ENCODE results near the gene WDR5B. TPM values are rescaled to one million over a fixed set of nuclear protein-coding genes. Genes with fewer than 3 reads are reported as not detected.

Gene WDR5B
- total and polyA plus RNA-seq, 4 donors: 1.8 to 3.7 (median 2.0) TPM

GRCh38 chr3:122398920-122399319, 16.9 kb downstream of the WDR5B start:
- Histone ChIP-seq H3K4me1 (ENCODE audit: control insufficient read depth in 4 of 4, insufficient read depth in 4 of 4, low read length in 3 of 4) (peaks cover 0 to 3% (median 2%) of the 10 kb centered on the region in 4 donors), H3K9ac (ENCODE audit: low read depth in 1 of 2, low read length in 2 of 2) (no peak overlapping the region), H3K36me3 (ENCODE audit: control insufficient read depth in 4 of 4, insufficient read depth in 3 of 4, low read depth in 1 of 4, low read length in 3 of 4) (peaks cover 0 to 11% (median 10%) of the 10 kb centered on the region in 4 donors), H3K4me3 (ENCODE audit: low read depth in 1 of 3, low read length in 3 of 3) (no peak overlapping the region), H3K27me3 (ENCODE audit: control insufficient read depth in 4 of 4, insufficient read depth in 4 of 4, low read length in 3 of 4) (no peaks in the 10 kb centered on the region), H3K27ac (ENCODE audit: low read depth in 1 of 2, low read length in 2 of 2) (no peak overlapping the region), H3K9me3 (ENCODE audit: control insufficient read depth in 4 of 4, low read length in 3 of 4) (no peaks in the 10 kb centered on the region)
- TF ChIP-seq RAD21 (IDR thresholded peaks at IDR 0.05): no peak
- TF ChIP-seq NR2F2 (IDR thresholded peaks at IDR 0.05): no peak
- no peak for TF ChIP-seq ZBTB33 (IDR thresholded peaks at IDR 0.05)
- no peak for TF ChIP-seq EGR1 (IDR thresholded peaks at IDR 0.05; ENCODE audit: low read depth in 2 of 2)
- no peak for TF ChIP-seq SP1 (IDR thresholded peaks at IDR 0.05)
- TF ChIP-seq FOXA2 (IDR thresholded peaks at IDR 0.05): no peak
- no peak for TF ChIP-seq REST (IDR thresholded peaks at IDR 0.05)
- TF ChIP-seq RXRA (IDR thresholded peaks at IDR 0.05): no peak
- no peak for TF ChIP-seq FOXA1 (IDR thresholded peaks at IDR 0.05)
- no peak for TF ChIP-seq GABPA (IDR thresholded peaks at IDR 0.05 in 1 of 2, conservative IDR thresholded peaks at IDR 0.05 in 1 of 2)
- no peak for TF ChIP-seq YY1 (IDR thresholded peaks at IDR 0.05)
- TF ChIP-seq MAX (IDR thresholded peaks at IDR 0.05): no peak
- no peak for TF ChIP-seq ATF3 (IDR thresholded peaks at IDR 0.05)
- no peak for TF ChIP-seq TAF1 (conservative IDR thresholded peaks at IDR 0.05)
- no peak for TF ChIP-seq JUND (IDR thresholded peaks at IDR 0.05)
- no peak for DNase-seq (ENCODE audit: low spot score)
- WGBS: 98% methylated on average over 2 of the region's 2 CpGs

- no peak for TF ChIP-seq EGR1 (IDR thresholded peaks at IDR 0.05; ENCODE audit: low read depth in 2 of 2)
- TF ChIP-seq JUND (IDR thresholded peaks at IDR 0.05): no peak
- H3K4me3 ChIP-seq (ENCODE audit: low read depth in 1 of 3, low read length in 3 of 3): no peak overlapping the region
- H3K4me1 ChIP-seq (ENCODE audit: control insufficient read depth in 4 of 4, insufficient read depth in 4 of 4, low read length in 3 of 4): peaks cover 3 to 20% (median 17%) of the 10 kb centered on the region in 4 donors
- no peaks in the 10 kb centered on the region for H3K9me3 ChIP-seq (ENCODE audit: control insufficient read depth in 4 of 4, low read length in 3 of 4)
- WGBS: 95% methylated on average over 1 of the region's 1 CpG
- H3K9ac ChIP-seq (ENCODE audit: low read depth in 1 of 2, low read length in 2 of 2): no peak overlapping the region
- no peaks in the 10 kb centered on the region for H3K27me3 ChIP-seq (ENCODE audit: control insufficient read depth in 4 of 4, insufficient read depth in 4 of 4, low read length in 3 of 4)
- DNase-seq (ENCODE audit: low spot score): no peak
- H3K36me3 ChIP-seq (ENCODE audit: control insufficient read depth in 4 of 4, insufficient read depth in 3 of 4, low read depth in 1 of 4, low read length in 3 of 4): no peaks in the 10 kb centered on the region
- H3K27ac ChIP-seq (ENCODE audit: low read depth in 1 of 2, low read length in 2 of 2): no peak overlapping the region
These were observed 18.7 kb downstream of the WDR5B start for GRCh38 chr3:122397201-122397600.
